ENCODE data around the gene PHPT1. TPM values are rescaled to one million over a fixed set of nuclear protein-coding genes. Genes with fewer than 3 reads are reported as not detected.

Gene PHPT1
- polyA plus RNA-seq, 2 donors, result 83.1 to 101 TPM

DNA sequence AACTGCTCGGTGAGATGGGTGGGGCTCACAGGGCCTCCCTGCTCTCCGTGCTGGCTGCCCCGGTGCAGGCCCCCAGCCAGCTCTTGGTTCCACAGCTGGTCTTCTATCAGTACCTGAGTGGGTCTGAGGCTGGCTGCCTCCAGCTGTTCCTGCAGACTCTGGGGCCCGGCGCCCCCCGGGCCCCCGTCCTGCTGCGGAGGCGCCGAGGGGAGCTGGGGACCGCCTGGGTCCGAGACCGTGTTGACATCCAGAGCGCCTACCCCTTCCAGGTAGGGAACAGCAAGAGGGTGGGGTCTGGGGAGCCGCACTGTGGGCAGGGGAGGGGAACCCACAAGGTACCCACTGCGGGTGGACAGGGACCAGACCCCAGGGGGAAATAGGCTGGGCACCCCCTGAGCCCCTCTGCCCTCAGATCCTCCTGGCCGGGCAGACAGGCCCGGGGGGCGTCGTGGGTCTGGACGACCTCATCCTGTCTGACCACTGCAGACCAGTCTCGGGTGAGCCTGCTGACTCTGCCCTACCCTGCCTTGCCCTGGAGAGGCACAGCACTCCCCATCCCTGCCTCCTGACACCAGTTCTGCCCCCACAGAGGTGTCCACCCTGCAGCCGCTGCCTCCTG lies 5.7 kb downstream of the PHPT1 start:
- no peaks in the 10 kb centered on the region for H3K27me3 ChIP-seq (ENCODE audit: control insufficient read depth in 1 of 2, insufficient read depth in 2 of 2, low read length in 2 of 2)
- H3K36me3 ChIP-seq (ENCODE audit: control insufficient read depth in 2 of 2, insufficient read depth in 2 of 2, low read length in 1 of 2), result peaks cover 0 to 7% of the 10 kb centered on the region in 2 donors
- WGBS, 2 donors, result 69 to 80% methylated on average over 23 of the region's 23 CpGs
- no peaks in the 10 kb centered on the region for H3K9me3 ChIP-seq (ENCODE audit: control insufficient read depth in 2 of 2, insufficient read depth in 1 of 2, low read depth in 1 of 2, low read length in 1 of 2)
- peaks cover 10 to 42% of the 10 kb centered on the region in 2 donors for H3K4me1 ChIP-seq (ENCODE audit: control insufficient read depth in 2 of 2, insufficient read depth in 2 of 2, low read length in 1 of 2)
- no peak overlapping the region for H3K4me3 ChIP-seq (ENCODE audit: low read depth in 1 of 2, low read length in 2 of 2)
- no peak overlapping the region for H3K27ac ChIP-seq (ENCODE audit: low read depth in 2 of 2, low read length in 1 of 2)

DNA sequence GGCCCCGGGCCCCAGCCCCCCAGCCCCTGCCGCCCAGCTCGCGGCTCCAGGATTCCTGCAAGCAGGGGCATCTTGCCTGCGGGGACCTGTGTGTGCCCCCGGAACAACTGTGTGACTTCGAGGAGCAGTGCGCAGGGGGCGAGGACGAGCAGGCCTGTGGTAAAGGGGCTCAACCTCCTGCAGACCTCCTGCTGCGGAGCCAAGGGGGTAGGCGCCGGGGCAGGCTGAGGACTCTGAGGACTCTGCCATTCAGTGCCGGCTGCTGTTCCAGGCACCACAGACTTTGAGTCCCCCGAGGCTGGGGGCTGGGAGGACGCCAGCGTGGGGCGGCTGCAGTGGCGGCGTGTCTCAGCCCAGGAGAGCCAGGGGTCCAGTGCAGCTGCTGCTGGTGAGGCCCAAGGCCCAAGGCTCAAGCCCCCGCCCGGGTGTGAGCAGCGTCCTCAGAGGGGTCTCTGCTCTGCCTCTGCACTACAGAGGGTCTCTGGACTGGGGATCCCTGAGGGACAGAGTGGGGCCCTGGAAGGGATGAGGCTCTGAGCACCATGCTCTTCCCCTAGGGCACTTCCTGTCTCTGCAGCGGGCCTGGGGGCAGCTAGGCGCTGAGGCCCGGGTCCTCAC lies 6.4 kb downstream of the PHPT1 start:
- Histone ChIP-seq H3K27ac (ENCODE audit: low read depth in 2 of 2, low read length in 1 of 2) (no peak overlapping the region), H3K4me3 (ENCODE audit: low read depth in 1 of 2, low read length in 2 of 2) (no peak overlapping the region), H3K27me3 (ENCODE audit: control insufficient read depth in 1 of 2, insufficient read depth in 2 of 2, low read length in 2 of 2) (no peaks in the 10 kb centered on the region), H3K4me1 (ENCODE audit: control insufficient read depth in 2 of 2, insufficient read depth in 2 of 2, low read length in 1 of 2) (peaks cover 10 to 36% of the 10 kb centered on the region in 2 donors), H3K9me3 (ENCODE audit: control insufficient read depth in 2 of 2, insufficient read depth in 1 of 2, low read depth in 1 of 2, low read length in 1 of 2) (no peaks in the 10 kb centered on the region), H3K36me3 (ENCODE audit: control insufficient read depth in 2 of 2, insufficient read depth in 2 of 2, low read length in 1 of 2) (peaks cover 0 to 6% of the 10 kb centered on the region in 2 donors)
- 78 to 85% methylated on average over 24 to 26 of the region's 26 CpGs for WGBS, 2 donors

DNA sequence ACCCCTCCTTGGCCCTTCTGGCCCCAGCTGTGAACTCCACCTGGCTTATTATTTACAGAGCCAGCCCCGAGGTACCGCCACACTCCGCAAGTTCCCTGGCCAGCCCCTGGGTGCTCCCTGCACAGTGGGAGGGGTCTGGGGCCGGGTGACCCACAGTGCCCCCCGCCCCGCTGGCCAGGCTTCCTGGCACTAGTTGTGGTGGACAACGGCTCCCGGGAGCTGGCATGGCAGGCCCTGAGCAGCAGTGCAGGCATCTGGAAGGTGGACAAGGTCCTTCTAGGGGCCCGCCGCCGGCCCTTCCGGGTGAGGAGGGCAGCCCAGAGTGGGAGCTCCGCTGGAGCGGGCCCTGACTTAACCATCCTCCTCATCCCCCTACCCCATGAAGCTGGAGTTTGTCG lies 6.9 kb downstream of the PHPT1 start:
- Histone ChIP-seq H3K27me3 (ENCODE audit: control insufficient read depth in 1 of 2, insufficient read depth in 2 of 2, low read length in 2 of 2) (no peaks in the 10 kb centered on the region), H3K4me1 (ENCODE audit: control insufficient read depth in 2 of 2, insufficient read depth in 2 of 2, low read length in 1 of 2) (peaks cover 10 to 31% of the 10 kb centered on the region in 2 donors), H3K36me3 (ENCODE audit: control insufficient read depth in 2 of 2, insufficient read depth in 2 of 2, low read length in 1 of 2) (peaks cover 4 to 8% of the 10 kb centered on the region in 2 donors), H3K9me3 (ENCODE audit: control insufficient read depth in 2 of 2, insufficient read depth in 1 of 2, low read depth in 1 of 2, low read length in 1 of 2) (no peaks in the 10 kb centered on the region), H3K4me3 (ENCODE audit: low read depth in 1 of 2, low read length in 2 of 2) (no peak overlapping the region), H3K27ac (ENCODE audit: low read depth in 2 of 2, low read length in 1 of 2) (no peak overlapping the region)
- WGBS, 2 donors, result 66 to 71% methylated on average over 15 of the region's 15 CpGs

DNA sequence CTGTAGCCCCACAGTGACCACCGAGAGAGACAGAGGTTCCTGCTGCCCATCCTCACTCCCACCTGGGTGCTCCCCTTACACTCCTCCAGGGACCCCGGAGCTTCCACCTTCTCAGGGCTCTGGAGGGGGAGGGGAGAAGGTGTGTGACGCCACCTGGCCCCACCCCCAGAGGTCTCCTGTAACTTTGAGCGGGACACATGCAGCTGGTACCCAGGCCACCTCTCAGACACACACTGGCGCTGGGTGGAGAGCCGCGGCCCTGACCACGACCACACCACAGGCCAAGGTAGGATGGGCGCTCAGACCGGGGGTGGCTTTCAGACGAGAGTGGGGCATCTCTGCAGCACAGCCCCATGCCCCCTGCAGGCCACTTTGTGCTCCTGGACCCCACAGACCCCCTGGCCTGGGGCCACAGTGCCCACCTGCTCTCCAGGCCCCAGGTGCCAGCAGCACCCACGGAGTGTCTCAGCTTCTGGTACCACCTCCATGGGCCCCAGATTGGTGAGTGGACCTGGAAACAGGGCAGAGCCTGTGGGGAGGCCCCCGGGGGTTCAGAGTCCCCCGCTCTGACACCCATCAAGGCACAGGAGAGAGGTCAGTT lies 7.4 kb downstream of the PHPT1 start:
- Histone ChIP-seq H3K27ac (ENCODE audit: low read depth in 2 of 2, low read length in 1 of 2) (no peak overlapping the region), H3K9me3 (ENCODE audit: control insufficient read depth in 2 of 2, insufficient read depth in 1 of 2, low read depth in 1 of 2, low read length in 1 of 2) (no peaks in the 10 kb centered on the region), H3K27me3 (ENCODE audit: control insufficient read depth in 1 of 2, insufficient read depth in 2 of 2, low read length in 2 of 2) (no peaks in the 10 kb centered on the region), H3K4me1 (ENCODE audit: control insufficient read depth in 2 of 2, insufficient read depth in 2 of 2, low read length in 1 of 2) (peaks cover 10 to 31% of the 10 kb centered on the region in 2 donors), H3K4me3 (ENCODE audit: low read depth in 1 of 2, low read length in 2 of 2) (no peak overlapping the region), H3K36me3 (ENCODE audit: control insufficient read depth in 2 of 2, insufficient read depth in 2 of 2, low read length in 1 of 2) (peaks cover 8 to 13% of the 10 kb centered on the region in 2 donors)
- WGBS, 2 donors, result 78 to 79% methylated on average over 14 of the region's 14 CpGs

DNA sequence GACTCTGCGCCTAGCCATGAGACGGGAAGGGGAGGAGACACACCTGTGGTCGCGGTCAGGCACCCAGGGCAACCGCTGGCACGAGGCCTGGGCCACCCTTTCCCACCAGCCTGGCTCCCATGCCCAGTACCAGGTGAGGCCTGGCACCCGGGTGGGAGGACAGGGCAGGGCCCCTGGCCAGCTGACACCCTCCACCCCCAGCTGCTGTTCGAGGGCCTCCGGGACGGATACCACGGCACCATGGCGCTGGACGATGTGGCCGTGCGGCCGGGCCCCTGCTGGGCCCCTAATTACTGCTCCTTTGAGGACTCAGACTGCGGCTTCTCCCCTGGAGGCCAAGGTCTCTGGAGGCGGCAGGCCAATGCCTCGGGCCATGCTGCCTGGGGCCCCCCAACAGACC lies 8.0 kb downstream of the PHPT1 start:
- Histone ChIP-seq H3K27ac (ENCODE audit: low read depth in 2 of 2, low read length in 1 of 2) (no peak overlapping the region), H3K4me1 (ENCODE audit: control insufficient read depth in 2 of 2, insufficient read depth in 2 of 2, low read length in 1 of 2) (peaks cover 10 to 31% of the 10 kb centered on the region in 2 donors), H3K27me3 (ENCODE audit: control insufficient read depth in 1 of 2, insufficient read depth in 2 of 2, low read length in 2 of 2) (no peaks in the 10 kb centered on the region), H3K36me3 (ENCODE audit: control insufficient read depth in 2 of 2, insufficient read depth in 2 of 2, low read length in 1 of 2) (peaks cover 8 to 18% of the 10 kb centered on the region in 2 donors), H3K9me3 (ENCODE audit: control insufficient read depth in 2 of 2, insufficient read depth in 1 of 2, low read depth in 1 of 2, low read length in 1 of 2) (no peaks in the 10 kb centered on the region), H3K4me3 (ENCODE audit: low read depth in 1 of 2, low read length in 2 of 2) (no peak overlapping the region)
- 80 to 86% methylated on average over 19 of the region's 19 CpGs for WGBS, 2 donors

DNA sequence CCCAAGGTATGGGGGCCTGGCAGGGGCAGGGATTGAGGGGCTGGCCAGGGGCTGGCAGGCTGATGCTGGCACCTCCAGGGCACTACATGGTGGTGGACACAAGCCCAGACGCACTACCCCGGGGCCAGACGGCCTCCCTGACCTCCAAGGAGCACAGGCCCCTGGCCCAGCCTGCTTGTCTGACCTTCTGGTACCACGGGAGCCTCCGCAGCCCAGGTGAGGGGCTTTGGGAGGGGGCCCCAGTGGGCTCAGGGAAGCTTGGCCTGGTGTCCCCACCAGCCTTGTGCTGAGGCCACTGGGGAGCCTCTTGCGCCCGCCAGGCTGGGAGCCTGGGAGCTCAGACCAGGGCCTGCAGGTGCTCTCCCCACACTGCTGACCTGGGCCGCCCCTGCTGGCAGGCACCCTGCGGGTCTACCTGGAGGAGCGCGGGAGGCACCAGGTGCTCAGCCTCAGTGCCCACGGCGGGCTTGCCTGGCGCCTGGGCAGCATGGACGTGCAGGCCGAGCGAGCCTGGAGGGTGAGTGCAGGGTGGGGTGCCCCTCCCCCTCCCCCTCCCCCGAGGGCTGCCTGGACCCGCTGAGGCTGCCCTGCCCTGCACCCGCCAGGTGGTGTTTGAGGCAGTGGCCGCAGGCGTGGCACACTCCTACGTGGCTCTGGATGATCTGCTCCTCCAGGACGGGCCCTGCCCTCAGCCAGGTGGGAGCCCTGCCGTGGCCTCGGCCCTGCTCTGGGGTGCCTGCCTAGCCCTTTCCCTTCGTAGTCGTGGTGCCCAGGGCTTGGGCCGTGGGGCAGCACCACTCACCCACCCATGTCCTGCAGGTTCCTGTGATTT lies 8.6 kb downstream of the PHPT1 start:
- no peak overlapping the region for H3K4me3 ChIP-seq (ENCODE audit: low read depth in 1 of 2, low read length in 2 of 2)
- peaks cover 10 to 31% of the 10 kb centered on the region in 2 donors for H3K4me1 ChIP-seq (ENCODE audit: control insufficient read depth in 2 of 2, insufficient read depth in 2 of 2, low read length in 1 of 2)
- H3K36me3 ChIP-seq (ENCODE audit: control insufficient read depth in 2 of 2, insufficient read depth in 2 of 2, low read length in 1 of 2), result peaks cover 14 to 24% of the 10 kb centered on the region in 2 donors
- H3K27me3 ChIP-seq (ENCODE audit: control insufficient read depth in 1 of 2, insufficient read depth in 2 of 2, low read length in 2 of 2), result no peaks in the 10 kb centered on the region
- H3K9me3 ChIP-seq (ENCODE audit: control insufficient read depth in 2 of 2, insufficient read depth in 1 of 2, low read depth in 1 of 2, low read length in 1 of 2), result no peaks in the 10 kb centered on the region
- 58 to 59% methylated on average over 16 to 29 of the region's 29 CpGs for WGBS, 2 donors
- peak overlapping the region; percentile 10 to 16 for H3K27ac ChIP-seq (ENCODE audit: low read depth in 2 of 2, low read length in 1 of 2)

DNA sequence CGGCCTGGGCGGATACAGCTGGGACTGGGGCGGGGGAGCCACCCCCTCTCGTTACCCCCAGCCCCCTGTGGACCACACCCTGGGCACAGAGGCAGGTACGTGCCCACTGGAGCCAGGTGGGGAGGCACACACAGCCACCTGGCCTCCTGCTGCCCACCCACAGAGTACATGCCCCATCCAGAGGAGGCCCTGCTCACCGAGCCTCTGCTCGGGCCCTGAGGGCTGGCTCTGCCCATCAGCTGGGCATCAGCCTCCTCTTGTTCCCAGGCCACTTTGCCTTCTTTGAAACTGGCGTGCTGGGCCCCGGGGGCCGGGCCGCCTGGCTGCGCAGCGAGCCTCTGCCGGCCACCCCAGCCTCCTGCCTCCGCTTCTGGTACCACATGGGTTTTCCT lies 9.2 kb downstream of the PHPT1 start:
- WGBS, 2 donors, result 70 to 76% methylated on average over 15 of the region's 15 CpGs
- no peaks in the 10 kb centered on the region for H3K27me3 ChIP-seq (ENCODE audit: control insufficient read depth in 1 of 2, insufficient read depth in 2 of 2, low read length in 2 of 2)
- H3K4me1 ChIP-seq (ENCODE audit: control insufficient read depth in 2 of 2, insufficient read depth in 2 of 2, low read length in 1 of 2), result peaks cover 10 to 31% of the 10 kb centered on the region in 2 donors
- H3K4me3 ChIP-seq (ENCODE audit: low read depth in 1 of 2, low read length in 2 of 2), result no peak overlapping the region
- H3K36me3 ChIP-seq (ENCODE audit: control insufficient read depth in 2 of 2, insufficient read depth in 2 of 2, low read length in 1 of 2), result peaks cover 16 to 31% of the 10 kb centered on the region in 2 donors
- H3K9me3 ChIP-seq (ENCODE audit: control insufficient read depth in 2 of 2, insufficient read depth in 1 of 2, low read depth in 1 of 2, low read length in 1 of 2), result no peaks in the 10 kb centered on the region
- peak overlapping the region; percentile 10 to 75 for H3K27ac ChIP-seq (ENCODE audit: low read depth in 2 of 2, low read length in 1 of 2)

DNA sequence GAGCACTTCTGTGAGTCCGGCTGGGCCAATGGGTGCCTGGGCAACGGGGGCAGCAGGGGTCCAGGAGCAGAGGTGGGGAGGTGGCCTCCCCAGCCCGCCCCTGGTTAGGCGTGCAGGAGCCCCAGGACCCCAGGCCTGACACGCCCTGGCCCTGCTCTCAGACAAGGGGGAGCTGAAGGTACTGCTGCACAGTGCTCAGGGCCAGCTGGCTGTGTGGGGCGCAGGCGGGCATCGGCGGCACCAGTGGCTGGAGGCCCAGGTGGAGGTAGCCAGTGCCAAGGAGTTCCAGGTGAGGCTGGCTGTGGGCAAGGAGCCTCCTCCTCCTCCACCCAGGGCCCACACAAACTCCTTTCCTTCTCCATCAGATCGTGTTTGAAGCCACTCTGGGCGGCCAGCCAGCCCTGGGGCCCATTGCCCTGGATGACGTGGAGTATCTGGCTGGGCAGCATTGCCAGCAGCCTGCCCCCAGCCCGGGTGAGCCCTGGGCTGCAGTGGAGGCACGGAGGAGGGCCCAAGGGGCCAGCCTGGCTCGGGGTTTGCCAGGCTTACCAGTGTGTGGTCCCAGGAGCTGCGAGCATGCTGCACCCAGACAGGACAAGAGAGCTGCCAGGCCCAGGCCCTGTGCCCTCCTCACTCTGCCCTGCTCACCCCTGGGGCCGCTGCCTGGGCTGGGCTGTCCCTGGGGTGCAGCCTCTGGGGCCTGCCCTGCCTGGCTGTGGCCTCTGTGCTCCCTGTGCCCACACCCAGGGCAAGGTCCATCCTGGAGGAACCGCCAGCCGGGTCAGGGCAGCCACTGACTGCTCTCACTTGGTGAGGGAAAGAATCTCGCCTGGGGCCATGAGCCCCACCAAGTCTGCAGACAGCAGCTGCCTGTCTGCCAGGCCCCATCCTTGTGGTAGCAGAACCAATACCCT lies 9.9 kb downstream of the PHPT1 start:
- H3K27ac ChIP-seq (ENCODE audit: low read depth in 2 of 2, low read length in 1 of 2), result peak overlapping the region in 1 of 2 donors; percentile 75
- no peaks in the 10 kb centered on the region for H3K9me3 ChIP-seq (ENCODE audit: control insufficient read depth in 2 of 2, insufficient read depth in 1 of 2, low read depth in 1 of 2, low read length in 1 of 2)
- peaks cover 10 to 29% of the 10 kb centered on the region in 2 donors for H3K4me1 ChIP-seq (ENCODE audit: control insufficient read depth in 2 of 2, insufficient read depth in 2 of 2, low read length in 1 of 2)
- H3K27me3 ChIP-seq (ENCODE audit: control insufficient read depth in 1 of 2, insufficient read depth in 2 of 2, low read length in 2 of 2), result no peaks in the 10 kb centered on the region
- peaks cover 16 to 35% of the 10 kb centered on the region in 2 donors for H3K36me3 ChIP-seq (ENCODE audit: control insufficient read depth in 2 of 2, insufficient read depth in 2 of 2, low read length in 1 of 2)
- no peak overlapping the region for H3K4me3 ChIP-seq (ENCODE audit: low read depth in 1 of 2, low read length in 2 of 2)
- WGBS, 2 donors, result 41 to 44% methylated on average over 18 to 20 of the region's 20 CpGs
